H9 (cell line): ENCODE data around the gene GCLM. TPM values are rescaled to one million over a fixed set of nuclear protein-coding genes. Genes with fewer than 3 reads are reported as not detected.
"Not testable (repeated sequence)": the region's sequence is repeated elsewhere in the genome, so short reads cannot be mapped to it uniquely, and the experiment has no call there.

Experiments
- DNase-seq: peaks from one replicate; pipeline ENCODE4 v3.0.0-alpha.2; 2017
- H2AFZ ChIP-seq: one replicate; pipeline ENCODE4 v1.6.1; 2013; ENCODE audit warnings: mild to moderate bottlenecking, low read length, control low read depth, moderate library complexity
- H2AK5ac ChIP-seq: 2 replicates; pipeline ENCODE4 v1.6.1; 2013; ENCODE audit warnings: low read length, control low read depth, mixed read lengths; ENCODE audit not compliant: insufficient read length
- H2BK120ac ChIP-seq: one replicate; pipeline ENCODE4 v1.6.1; 2013; ENCODE audit warnings: low read depth, mild to moderate bottlenecking, low read length, control low read depth, inconsistent platforms; ENCODE audit not compliant: poor library complexity, severe bottlenecking
- H2BK12ac ChIP-seq: 2 replicates; pipeline ENCODE4 v1.6.1; 2013; ENCODE audit warnings: low read length, control low read depth, mixed read lengths, low read depth; ENCODE audit not compliant: insufficient read length
- H2BK15ac ChIP-seq: 2 replicates; pipeline ENCODE4 v1.6.1; 2013; ENCODE audit warnings: low read depth, low read length, control low read depth
- H2BK20ac ChIP-seq: one replicate; pipeline ENCODE4 v1.6.1; 2013; ENCODE audit warnings: low read depth, mild to moderate bottlenecking, low read length, control low read depth, inconsistent platforms; ENCODE audit not compliant: poor library complexity, severe bottlenecking
- H2BK5ac ChIP-seq: 2 replicates; pipeline ENCODE4 v1.6.1; 2013; ENCODE audit warnings: low read length, control low read depth, mixed read lengths; ENCODE audit not compliant: insufficient read length
- H3K14ac ChIP-seq: 2 replicates; pipeline ENCODE4 v1.6.1; 2013; ENCODE audit warnings: low read length, control low read depth; ENCODE audit not compliant: insufficient read depth
- H3K18ac ChIP-seq: 2 replicates; pipeline ENCODE4 v1.6.1; 2013; ENCODE audit warnings: low read depth, mild to moderate bottlenecking, mixed read lengths, low read length, control low read depth; ENCODE audit not compliant: insufficient read length
- H3K23ac ChIP-seq: 2 replicates; pipeline ENCODE4 v1.6.1; 2013; ENCODE audit warnings: low read length, control low read depth, mixed read lengths, low read depth; ENCODE audit not compliant: insufficient read length
- H3K23me2 ChIP-seq: 2 replicates; pipeline ENCODE4 v1.6.1; 2013; ENCODE audit warnings: low read depth, mild to moderate bottlenecking, mixed read lengths, low read length, control low read depth; ENCODE audit not compliant: insufficient read length, poor library complexity, severe bottlenecking
- H3K27ac ChIP-seq: 2 replicates; pipeline ENCODE4 v1.5.1; 2013; ENCODE audit warnings: low read length, control low read depth, mixed read lengths, low read depth; ENCODE audit not compliant: insufficient read length
- H3K27me3 ChIP-seq: 2 replicates; pipeline ENCODE4 v1.6.1; 2013; ENCODE audit warnings: low read length, control low read depth, inconsistent platforms; ENCODE audit not compliant: insufficient read depth
- H3K4ac ChIP-seq: 2 replicates; pipeline ENCODE4 v1.6.1; 2013; ENCODE audit warnings: low read depth, mild to moderate bottlenecking, control low read depth, inconsistent platforms, low read length, moderate library complexity
- H3K4me1 ChIP-seq: 2 replicates; pipeline ENCODE4 v1.6.1; 2013; ENCODE audit warnings: low read length, control low read depth, inconsistent platforms; ENCODE audit not compliant: insufficient read depth
- H3K4me2 ChIP-seq: 2 replicates; pipeline ENCODE4 v1.6.1; 2013; ENCODE audit warnings: low read length, control low read depth, mixed read lengths; ENCODE audit not compliant: insufficient read length, insufficient read depth
- H3K56ac ChIP-seq: 2 replicates; pipeline ENCODE4 v1.6.1; 2013; ENCODE audit warnings: low read depth, mild to moderate bottlenecking, mixed read lengths, low read length, control low read depth; ENCODE audit not compliant: insufficient read length
- H3K79me1 ChIP-seq: 2 replicates; pipeline ENCODE4 v1.6.1; 2013; ENCODE audit warnings: low read depth, mild to moderate bottlenecking, moderate library complexity, low read length, control low read depth, inconsistent platforms; ENCODE audit not compliant: insufficient read depth, poor library complexity, severe bottlenecking
- H3K79me2 ChIP-seq: 2 replicates; pipeline ENCODE4 v1.6.1; 2013; ENCODE audit warnings: low read length, control low read depth, inconsistent platforms; ENCODE audit not compliant: insufficient read depth
- H3K9ac ChIP-seq: 2 replicates; pipeline ENCODE4 v1.6.1; 2013; ENCODE audit warnings: low read length, control low read depth, mixed read lengths; ENCODE audit not compliant: insufficient read length; ENCODE audit errors: extremely low read depth
- H3K9me3 ChIP-seq: one replicate; pipeline ENCODE4 v1.6.1; 2013; ENCODE audit warnings: low read depth, low read length, inconsistent platforms; ENCODE audit not compliant: control insufficient read depth
- H3T11ph ChIP-seq: one replicate; pipeline ENCODE4 v1.6.1; 2013; ENCODE audit warnings: mild to moderate bottlenecking, low read length, control low read depth, inconsistent platforms
- H4K20me1 ChIP-seq: one replicate; pipeline ENCODE4 v1.6.1; 2013; ENCODE audit not compliant: control insufficient read depth, insufficient read length, insufficient read depth
- H4K5ac ChIP-seq: 2 replicates; pipeline ENCODE4 v1.6.1; 2013; ENCODE audit warnings: low read depth, mild to moderate bottlenecking, mixed read lengths, low read length, control low read depth; ENCODE audit not compliant: insufficient read length
- H4K8ac ChIP-seq: replicated peaks from 2 replicates; pipeline ENCODE4 v1.6.1; 2013; ENCODE audit warnings: low read length, control low read depth, mixed read lengths, low read depth; ENCODE audit not compliant: insufficient read length
- H4K91ac ChIP-seq: 2 replicates; pipeline ENCODE4 v1.6.1; 2013; ENCODE audit warnings: low read depth, mild to moderate bottlenecking, moderate library complexity, mixed read lengths, low read length, control low read depth; ENCODE audit not compliant: insufficient read length
- H3K27ac Mint-ChIP-seq, 3 experiments: 2 replicates in 2 of 3; 3 replicates in 1 of 3; pipeline ENCODE4 v1.8.0; 2020 to 2021; ENCODE audit warnings: mixed read lengths in 3 of 3, mild to moderate bottlenecking in 1 of 3, moderate library complexity in 1 of 3
- H3K27me3 Mint-ChIP-seq: 2 replicates; pipeline ENCODE4 v1.8.0; 2021; ENCODE audit warnings: low read depth, mild to moderate bottlenecking, moderate library complexity, mixed read lengths
- H3K36me3 Mint-ChIP-seq, 3 experiments: 2 replicates in 2 of 3; 3 replicates in 1 of 3; pipeline ENCODE4 v1.8.0; 2020 to 2021; ENCODE audit warnings: low read depth in 3 of 3, mixed read lengths in 3 of 3; ENCODE audit not compliant: insufficient read depth in 1 of 3
- H3K4me1 Mint-ChIP-seq, 2 experiments: 2 replicates each; pipeline ENCODE4 v1.8.0; 2020; ENCODE audit warnings: mixed read lengths in 2 of 2
- H3K4me3 Mint-ChIP-seq, 2 experiments: 2 replicates in 1 of 2; 3 replicates in 1 of 2; pipeline ENCODE4 v1.8.0; 2020 to 2021; ENCODE audit warnings: mild to moderate bottlenecking in 2 of 2, mixed read lengths in 2 of 2, moderate library complexity in 1 of 2
- H3K9me3 Mint-ChIP-seq, 2 experiments: 2 replicates in 1 of 2; 3 replicates in 1 of 2; pipeline ENCODE4 v1.8.0; 2020; ENCODE audit warnings: mild to moderate bottlenecking in 2 of 2, mixed read lengths in 2 of 2, moderate library complexity in 1 of 2
- CTCF ChIP-seq: fragments of 200-600 bp; sonication (generic); conservative IDR thresholded peaks from 3 replicates; pipeline ENCODE4 v1.8.0; 2021; ENCODE audit warnings: antibody characterized with exemption, mild to moderate bottlenecking
- WGBS: extraction: QIAGEN DNeasy Blood & Tissue Kit; methylation state at CpG from one replicate; pipeline ENCODE4 v1.1.7; 2013; ENCODE audit warnings: missing lambda C conversion rate, low lambda C conversion rate, mixed read lengths; ENCODE audit not compliant: insufficient read length; ENCODE audit errors: extremely low coverage; 5-methylcytosine and 5-hydroxymethylcytosine counted together
- total RNA-seq: library from RNA; stranded (reverse); gene quantifications from 2 replicates; pipeline ENCODE4 v1.2.1, GENCODE V29; 2021

GCLM gene
- total RNA-seq, 1 experiment from 2014 or later, result 14.9 TPM

GRCh38 chr1:93869653-93870052, 39.6 kb downstream of the GCLM start:
- Histone ChIP-seq H3K18ac (no peak overlapping the region), H3K79me2 (no peaks in the 10 kb centered on the region), H2BK12ac (no peak overlapping the region), H3K4me2 (no peak overlapping the region), H2BK120ac (no peak overlapping the region), H4K8ac (no peak overlapping the region), H4K5ac (no peak overlapping the region), H3K79me1 (no peaks in the 10 kb centered on the region), H3K23me2 (no peaks in the 10 kb centered on the region), H2BK20ac (no peak overlapping the region), H3K9ac (no peak overlapping the region), H3K14ac (no peak overlapping the region), H3K4me1 (no peaks in the 10 kb centered on the region), H3K9me3 (no peaks in the 10 kb centered on the region), H2BK15ac (no peak overlapping the region), H4K20me1 (no peaks in the 10 kb centered on the region), H2BK5ac (no peak overlapping the region), H3T11ph (no peak overlapping the region), H3K27me3 (no peaks in the 10 kb centered on the region), H3K4ac (no peak overlapping the region), H3K23ac (no peak overlapping the region), H3K27ac (no peak overlapping the region), H4K91ac (no peak overlapping the region), H2AFZ (no peak overlapping the region), H3K56ac (no peak overlapping the region), H2AK5ac (no peak overlapping the region)
- DNase-seq, result no peak
- no peaks in the 10 kb centered on the region for H3K27me3 Mint-ChIP-seq
- H3K4me3 Mint-ChIP-seq, result no peak overlapping the region
- no peaks in the 10 kb centered on the region for H3K4me1 Mint-ChIP-seq
- no peak for TF ChIP-seq CTCF
- no peak overlapping the region for H3K27ac Mint-ChIP-seq
- no CpG with 5 or more reads among the region's 5 CpGs for WGBS
- no peaks in the 10 kb centered on the region for H3K9me3 Mint-ChIP-seq
- peaks cover 36 to 65% (median 57%) of the 10 kb centered on the region in 3 experiments for H3K36me3 Mint-ChIP-seq

DNA sequence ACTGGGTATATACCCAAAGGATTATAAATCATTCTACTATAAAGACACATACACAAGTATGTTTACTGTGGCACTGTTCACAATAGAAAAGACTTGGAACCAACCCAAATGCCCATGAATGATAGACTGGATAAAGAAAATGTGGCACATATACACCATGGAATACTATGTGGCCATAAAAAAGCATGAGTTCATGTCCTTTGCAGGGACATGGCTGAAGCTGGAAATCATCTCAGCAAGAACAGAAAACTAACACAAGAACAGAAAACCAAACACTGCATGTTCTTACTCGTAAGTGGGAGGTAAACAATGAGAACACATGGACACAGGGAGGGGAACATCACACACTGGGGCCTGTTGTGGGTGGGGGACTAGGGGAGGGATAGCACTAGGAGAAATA, 40.7 kb downstream of the GCLM start:
- DNase-seq, H3K79me1 ChIP-seq, H2BK120ac ChIP-seq, H3K14ac ChIP-seq, H4K5ac ChIP-seq, H2BK12ac ChIP-seq, H3K4me2 ChIP-seq, H3K4me1 ChIP-seq, H4K20me1 ChIP-seq, H3K23ac ChIP-seq, H3K56ac ChIP-seq, H3K4me1 Mint-ChIP-seq, H3K27me3 Mint-ChIP-seq, H3K9me3 ChIP-seq, H3K79me2 ChIP-seq, H4K91ac ChIP-seq, H3K4ac ChIP-seq, H2AK5ac ChIP-seq, H3K23me2 ChIP-seq, H3K18ac ChIP-seq, H3T11ph ChIP-seq, H3K27me3 ChIP-seq, H3K27ac Mint-ChIP-seq, H2BK20ac ChIP-seq, H3K4me3 Mint-ChIP-seq, H2BK5ac ChIP-seq, H3K27ac ChIP-seq, H3K9ac ChIP-seq, H4K8ac ChIP-seq, H2BK15ac ChIP-seq, H2AFZ ChIP-seq, H3K9me3 Mint-ChIP-seq: not testable (repeated sequence)
- peaks cover 29 to 54% (median 47%) of the 10 kb centered on the region in 3 experiments for H3K36me3 Mint-ChIP-seq
- WGBS, result no CpG with 5 or more reads among the region's 1 CpG
